Measurements from ENCODE around the gene NOX4. TPM values are rescaled to one million over a fixed set of nuclear protein-coding genes. Genes with fewer than 3 reads are reported as not detected.
"Not testable (repeated sequence)": the region's sequence is repeated elsewhere in the genome, so short reads cannot be mapped to it uniquely, and the experiment has no call there.

NOX4 gene
- total RNA-seq, 2 experiments from 2014 or later = not detected

DNA sequence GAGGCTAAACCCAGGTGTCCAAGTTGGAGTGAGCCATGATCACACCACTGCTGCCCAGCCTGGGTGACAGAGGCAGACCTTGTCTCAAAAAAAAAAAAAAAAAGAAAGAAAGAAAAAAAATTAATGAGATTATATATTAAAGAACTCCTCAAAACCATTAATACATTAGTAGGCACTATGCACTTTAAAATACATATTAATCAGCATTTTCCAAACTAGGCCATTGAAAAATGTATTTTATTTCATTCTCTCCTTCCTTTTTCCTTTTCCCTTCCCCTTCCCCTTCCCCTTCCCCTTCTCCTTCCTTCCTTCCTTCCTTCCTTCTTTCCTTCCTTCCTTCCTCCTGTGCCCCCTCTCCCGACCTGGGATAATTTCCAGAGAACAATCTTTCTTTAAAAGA, 99.5 kb downstream of the NOX4 start:
- POLR2A ChIA-PET = not testable (repeated sequence)

DNA sequence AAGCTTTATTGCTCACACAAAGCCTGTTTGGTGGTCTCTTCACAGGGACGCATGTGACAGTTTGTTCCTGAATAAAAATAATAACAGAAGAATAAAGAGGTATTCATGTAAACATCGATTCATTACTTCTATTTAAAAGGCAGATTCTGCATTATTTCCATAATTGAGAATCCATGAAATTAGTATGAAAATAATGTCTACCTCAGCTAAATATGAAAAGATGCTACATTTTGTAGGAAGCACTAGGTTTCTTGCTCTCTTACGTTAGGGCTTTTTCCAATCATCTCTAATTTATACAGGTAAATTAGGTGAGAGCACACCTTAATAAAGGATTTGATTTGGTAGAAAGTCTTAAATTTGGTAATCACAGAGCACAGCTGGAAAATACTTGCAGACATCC, 103.7 kb downstream of the NOX4 start:
- CTCF ChIA-PET, POLR2A ChIA-PET: not testable (repeated sequence)

More for the DNA sequence above, 99.5 kb downstream of the NOX4 start:
- CTCF ChIA-PET = not testable (repeated sequence)

DNA sequence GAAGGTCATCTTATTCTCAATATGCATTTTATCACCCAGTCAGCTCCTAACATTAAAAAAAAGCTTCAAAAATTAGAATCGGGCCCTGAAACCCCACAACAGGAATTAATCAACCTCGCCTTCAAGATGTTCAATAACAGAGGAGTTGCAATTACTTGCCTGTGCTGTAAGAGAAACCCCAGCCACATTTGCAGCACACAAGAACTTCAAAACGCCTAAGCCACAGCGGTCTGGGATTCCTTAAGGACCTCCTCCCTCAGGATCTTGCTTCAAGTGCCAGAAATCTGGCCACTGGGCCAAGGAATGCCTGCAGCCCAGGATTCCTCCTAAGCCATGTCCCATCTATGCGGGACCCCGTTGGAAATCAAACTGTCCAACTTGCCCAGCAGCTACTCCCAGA, 108.2 kb downstream of the NOX4 start:
- POLR2A ChIA-PET, CTCF ChIA-PET: not testable (repeated sequence)

DNA sequence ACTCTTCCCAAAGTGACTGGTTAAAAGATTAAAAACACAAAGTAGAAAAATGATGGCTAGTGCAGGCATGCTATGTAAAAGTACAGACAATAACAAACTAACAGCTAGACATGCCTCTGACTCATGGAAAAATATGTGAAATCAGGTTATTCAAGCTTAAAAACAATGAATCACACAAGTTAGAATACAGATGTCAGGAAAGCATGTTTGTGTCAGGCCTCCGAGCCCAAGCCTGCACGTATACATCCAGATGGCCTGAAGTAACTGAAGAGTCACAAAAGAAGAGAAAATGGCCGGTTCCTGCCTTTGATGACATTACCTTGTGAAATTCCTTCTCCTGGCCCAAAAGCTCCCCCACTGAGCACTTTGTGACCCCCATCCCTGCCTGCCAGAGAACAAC, 110.1 kb downstream of the NOX4 start:
- ChIA-PET POLR2A (no interaction called here), CTCF (no interaction called here)

- POLR2A ChIA-PET, CTCF ChIA-PET: not testable (repeated sequence)
Measured at GRCh38 chr11:89379976-89380771, 111.0 kb downstream of the NOX4 start.

- CTCF ChIA-PET, POLR2A ChIA-PET: not testable (repeated sequence)
Measured at GRCh38 chr11:89378986-89379385, 112.2 kb downstream of the NOX4 start.

DNA sequence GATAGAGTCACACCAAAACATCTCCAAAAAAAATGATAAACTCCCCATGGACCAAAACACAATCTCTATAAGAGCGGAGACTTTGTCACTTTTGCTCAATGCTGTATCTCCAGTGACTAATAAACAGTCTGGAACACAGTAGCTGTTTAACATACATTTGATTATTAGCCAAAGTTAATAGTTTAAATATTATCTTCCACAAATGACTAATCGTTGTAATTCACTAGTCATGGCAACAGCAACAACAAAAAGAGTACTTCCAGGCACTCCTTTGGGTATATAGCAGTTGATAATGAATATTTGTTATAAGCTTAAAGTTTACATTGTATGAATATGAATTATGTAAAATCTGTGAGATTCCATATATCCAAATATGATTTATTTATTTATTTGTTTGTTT, 121.8 kb downstream of the NOX4 start:
- POLR2A ChIA-PET, CTCF ChIA-PET: not testable (repeated sequence)

GRCh38 chr11:89364856-89365255, 126.3 kb downstream of the NOX4 start:
- CTCF ChIA-PET, POLR2A ChIA-PET: not testable (repeated sequence)

DNA sequence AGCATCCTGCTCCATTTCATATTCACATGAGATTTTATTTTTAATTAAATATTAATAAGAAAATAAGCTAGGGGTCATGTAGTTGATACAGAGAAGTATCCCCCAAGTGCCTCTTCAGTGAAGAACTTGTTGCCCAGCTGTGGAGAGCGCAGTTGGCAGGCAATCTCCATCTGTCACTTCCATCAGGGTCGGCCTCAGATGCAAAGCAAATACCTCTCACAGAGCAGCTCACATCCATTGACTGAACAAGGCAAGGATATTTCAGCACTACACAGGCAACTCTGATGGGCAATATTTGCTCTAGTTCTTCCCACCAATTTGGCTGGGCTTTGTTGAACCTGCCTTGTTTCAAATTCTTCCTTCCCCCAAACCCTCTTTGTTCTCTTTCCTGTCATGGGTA, 129.4 kb downstream of the NOX4 start:
- ChIA-PET CTCF (no interaction called here), POLR2A (no interaction called here)

GRCh38 chr11:89359208-89359607, 132.0 kb downstream of the NOX4 start:
- CTCF ChIA-PET, POLR2A ChIA-PET: not testable (repeated sequence)

DNA sequence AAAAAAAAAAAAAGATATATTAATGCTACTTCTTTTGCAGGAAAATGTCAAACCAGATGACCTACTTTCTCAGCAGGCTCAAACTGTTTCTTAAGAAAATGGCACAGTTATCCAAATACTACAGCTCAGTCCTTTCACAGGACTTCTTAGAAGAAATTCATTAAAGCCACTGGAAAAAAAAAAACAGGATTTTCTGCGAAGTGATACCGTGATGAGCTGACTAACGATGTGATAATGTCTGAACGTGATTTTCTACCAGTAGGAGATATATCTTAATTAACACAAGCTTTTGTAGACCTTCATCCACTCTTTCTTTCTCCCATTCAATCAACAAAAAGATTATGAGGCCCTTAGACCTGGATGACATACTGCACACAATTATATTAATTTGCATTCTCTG, 132.4 kb downstream of the NOX4 start:
- ChIA-PET POLR2A (no interaction called here), CTCF (no interaction called here)

DNA sequence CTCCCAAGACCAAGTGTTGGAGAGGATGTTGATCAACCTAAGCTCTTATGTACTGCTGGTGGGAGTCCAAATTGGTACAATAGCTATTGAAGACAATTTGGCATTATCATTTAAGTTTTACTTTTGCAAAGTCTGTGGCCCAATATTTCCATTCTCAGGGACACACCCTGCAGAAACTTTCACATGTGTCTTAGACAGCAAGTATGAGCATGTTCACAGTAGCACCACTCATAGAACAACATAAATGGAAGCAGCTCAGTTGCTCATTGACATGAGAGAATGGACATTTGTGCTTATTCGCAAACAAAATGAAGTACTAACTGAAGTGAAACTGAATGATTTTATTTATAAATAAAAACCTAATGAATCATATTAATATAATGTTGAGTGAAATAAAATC, 135.5 kb downstream of the NOX4 start:
- CTCF ChIA-PET = no interaction called here
- POLR2A ChIA-PET = no interaction called here

- POLR2A ChIA-PET, CTCF ChIA-PET: not testable (repeated sequence)
Measured at GRCh38 chr11:89354513-89354912, 136.7 kb downstream of the NOX4 start.

- ChIA-PET CTCF (no interaction called here), POLR2A (no interaction called here)
Measured at GRCh38 chr11:89347071-89347470, 144.1 kb downstream of the NOX4 start.

DNA sequence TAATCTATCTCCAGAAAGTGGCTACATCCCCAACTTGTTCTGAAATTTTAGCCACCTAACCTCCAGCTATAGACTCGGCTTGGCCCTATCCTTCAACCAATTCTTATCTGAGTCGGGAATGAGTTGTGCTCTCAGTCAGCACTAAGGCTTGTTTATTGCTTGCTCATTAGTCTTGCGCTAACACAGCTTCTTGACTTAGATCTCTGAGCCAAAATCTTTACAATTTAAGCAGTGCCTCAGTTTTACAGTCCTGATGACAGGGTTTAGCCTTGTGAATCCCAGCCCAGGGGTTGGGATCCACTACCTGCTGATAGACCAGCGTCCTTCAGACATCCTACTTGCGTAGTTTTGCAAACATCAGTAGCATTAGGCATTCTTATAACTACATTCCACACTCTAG, 144.6 kb downstream of the NOX4 start:
- POLR2A ChIA-PET = no interaction called here
- CTCF ChIA-PET = no interaction called here

DNA sequence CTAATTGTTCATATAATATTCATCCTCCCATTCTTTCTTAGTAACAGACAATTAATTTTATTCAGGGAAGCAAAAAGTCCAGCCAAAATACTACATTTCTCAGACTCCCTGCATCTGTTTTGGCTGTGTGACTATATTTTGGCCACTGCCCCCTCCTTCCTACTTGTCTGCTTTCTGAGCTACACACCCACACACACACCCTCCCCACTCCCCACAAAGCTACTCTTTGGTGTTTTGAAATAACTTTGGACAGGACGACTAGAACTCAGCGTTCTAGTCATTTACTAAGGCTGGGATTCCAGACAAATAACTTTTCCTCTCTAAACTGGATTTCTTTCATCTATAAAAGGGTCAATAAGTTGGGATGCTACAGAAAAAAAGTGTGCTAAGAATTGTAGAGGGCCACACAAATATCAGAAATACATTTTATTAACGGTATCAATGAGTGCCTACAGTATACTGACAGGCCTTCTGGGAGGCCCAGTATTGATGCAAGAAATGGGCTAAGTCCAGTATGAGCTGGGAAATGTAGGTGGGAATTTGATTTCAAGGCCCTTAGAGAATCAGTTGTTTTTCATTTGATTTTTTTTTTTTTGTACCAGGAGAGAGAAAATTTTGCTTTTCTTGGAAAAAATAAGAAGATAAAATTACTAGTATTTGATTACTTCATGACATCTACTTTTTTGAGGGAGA, 148.1 kb downstream of the NOX4 start:
- CTCF ChIA-PET, POLR2A ChIA-PET: not testable (repeated sequence)

DNA sequence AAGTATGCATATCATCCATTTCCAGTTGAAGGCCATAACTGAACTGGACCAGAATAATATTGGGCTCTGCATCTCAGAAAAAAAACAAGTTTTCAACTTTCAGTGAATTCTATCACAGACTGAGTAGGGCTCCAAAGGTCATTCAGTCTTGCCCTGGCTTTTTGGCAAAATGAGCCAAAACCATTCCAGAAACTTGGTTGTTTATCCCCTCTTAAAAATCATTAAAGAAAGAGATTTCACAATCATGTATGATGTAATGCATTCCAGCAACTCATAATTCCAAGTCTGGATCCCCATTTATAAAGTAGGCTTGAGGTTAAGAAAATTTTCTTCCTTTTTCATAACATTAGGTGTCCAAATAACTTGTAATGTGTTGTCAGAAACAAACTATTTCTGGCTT, 150.7 kb downstream of the NOX4 start:
- POLR2A ChIA-PET, CTCF ChIA-PET: not testable (repeated sequence)

- CTCF ChIA-PET, POLR2A ChIA-PET: not testable (repeated sequence)
Measured at GRCh38 chr11:89338073-89338472, 153.1 kb downstream of the NOX4 start.

GRCh38 chr11:89337100-89337650, 154.0 kb downstream of the NOX4 start:
- CTCF ChIA-PET, POLR2A ChIA-PET: not testable (repeated sequence)

- POLR2A ChIA-PET, CTCF ChIA-PET: not testable (repeated sequence)
Measured at GRCh38 chr11:89333704-89334103, 157.5 kb downstream of the NOX4 start.

- POLR2A ChIA-PET, CTCF ChIA-PET: not testable (repeated sequence)
Measured at GRCh38 chr11:89331940-89332339, 159.2 kb downstream of the NOX4 start.

DNA sequence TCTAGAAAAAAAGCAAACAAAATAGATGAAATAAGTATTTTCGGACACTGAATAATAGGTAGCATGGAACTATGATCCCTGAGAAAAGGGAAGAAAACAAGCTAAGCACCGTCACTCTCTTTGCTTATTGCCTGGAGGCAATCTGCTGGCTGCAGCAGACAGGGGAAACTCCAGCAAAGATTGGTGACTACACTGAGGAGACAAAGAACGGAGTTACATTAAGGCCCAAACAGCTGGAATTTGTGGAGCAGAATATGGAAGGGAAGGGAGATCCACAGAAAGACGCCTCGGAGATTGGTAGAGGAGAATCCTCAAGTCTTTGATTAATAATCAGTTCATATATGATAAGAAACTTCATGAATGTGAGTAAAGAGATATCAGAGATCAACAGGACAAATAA, 163.3 kb downstream of the NOX4 start:
- ChIA-PET POLR2A (no interaction called here), CTCF (no interaction called here)

All from activated CD8-positive, alpha-beta memory T cell treated with anti-CD3 and anti-CD28 coated beads for 36 hours (primary cell).